GM12878 (cell line): ENCODE results near the gene KDM6B. TPM values are rescaled to one million over a fixed set of nuclear protein-coding genes. Genes with fewer than 3 reads are reported as not detected.

Experiments
- ASH2L ChIP-seq: fragments of 300-600, 200-600 bp; sonication (generic); IDR thresholded peaks from 2 replicates; pipeline ENCODE4 v1.6.1; 2017; ENCODE audit warnings: low read depth, mild to moderate bottlenecking, borderline replicate concordance
- ATF7 ChIP-seq: fragments of 450-650 bp; IDR thresholded peaks from 2 replicates; pipeline ENCODE4 v1.6.1; 2016; ENCODE audit warnings: low read depth, mild to moderate bottlenecking
- BCL11A ChIP-seq: IDR thresholded peaks from 2 replicates; pipeline ENCODE4 v1.6.1; 2011; ENCODE audit warnings: low read depth, low read length
- CHD2 ChIP-seq: IDR thresholded peaks from 2 replicates; pipeline ENCODE4 v1.6.1; 2011; ENCODE audit warnings: low read depth, low read length, improper control_type of control experiment, borderline replicate concordance
- EED ChIP-seq: sonication (generic); IDR thresholded peaks from 2 replicates; pipeline ENCODE4 v1.6.1; 2016; ENCODE audit warnings: antibody characterized with exemption, low read depth
- HCFC1 ChIP-seq: fragments of 150-350 bp; IDR thresholded peaks from 2 replicates; pipeline ENCODE4 v1.6.1; 2014; ENCODE audit warnings: low read length
- HDAC6 ChIP-seq: fragments of 200-600 bp; sonication (generic); IDR thresholded peaks from one replicate; pipeline ENCODE4 v1.8.0; 2017; ENCODE audit warnings: antibody characterized with exemption; ENCODE audit not compliant: unreplicated experiment
- MTA2 ChIP-seq: fragments of 450-650 bp; IDR thresholded peaks from 2 replicates; pipeline ENCODE4 v1.6.1; 2016; ENCODE audit warnings: low read depth, mild to moderate bottlenecking, moderate library complexity
- MTA3 ChIP-seq: IDR thresholded peaks from 2 replicates; pipeline ENCODE4 v1.6.1; 2012; ENCODE audit warnings: low read length, inconsistent platforms, borderline replicate concordance
- MYB ChIP-seq: fragments of 150-350 bp; IDR thresholded peaks from 2 replicates; pipeline ENCODE4 v1.6.1; 2014; ENCODE audit warnings: mild to moderate bottlenecking, low read depth, low read length, borderline replicate concordance
- MYC ChIP-seq: IDR thresholded peaks from 2 replicates; pipeline ENCODE4 v1.6.1; 2011; ENCODE audit warnings: mild to moderate bottlenecking, low read length, moderate library complexity, inconsistent platforms; ENCODE audit not compliant: insufficient read depth, insufficient replicate concordance, insufficient read length, severe bottlenecking
- NFXL1 ChIP-seq: fragments of 450-650 bp; IDR thresholded peaks from 2 replicates; pipeline ENCODE4 v1.6.1; 2017; ENCODE audit warnings: antibody characterized with exemption, mild to moderate bottlenecking, borderline replicate concordance
- NKRF ChIP-seq: fragments of 450-650 bp; conservative IDR thresholded peaks from 2 replicates; pipeline ENCODE4 v1.6.1; 2017; ENCODE audit warnings: mild to moderate bottlenecking, moderate library complexity
- POU2F2 ChIP-seq: IDR thresholded peaks from 3 replicates; pipeline ENCODE4 v1.6.1; 2011; ENCODE audit warnings: low read depth, mild to moderate bottlenecking, low read length, borderline replicate concordance
- RFX5 ChIP-seq: IDR thresholded peaks from 2 replicates; pipeline ENCODE4 v1.6.1; 2011; ENCODE audit warnings: low read depth, low read length, improper control_type of control experiment
- SMARCA5 ChIP-seq: fragments of 450-650 bp; IDR thresholded peaks from 2 replicates; pipeline ENCODE4 v1.6.1; 2017; ENCODE audit warnings: mild to moderate bottlenecking
- WRNIP1 ChIP-seq: IDR thresholded peaks from 2 replicates; pipeline ENCODE4 v1.6.1; 2011; ENCODE audit warnings: low read depth, low read length, improper control_type of control experiment, borderline replicate concordance
- ZNF207 ChIP-seq: fragments of 450-650 bp; IDR thresholded peaks from 2 replicates; pipeline ENCODE4 v1.6.1; 2014; ENCODE audit warnings: antibody characterized with exemption, mild to moderate bottlenecking, borderline replicate concordance
- ZNF384 ChIP-seq: IDR thresholded peaks from 2 replicates; pipeline ENCODE4 v1.6.1; 2012; ENCODE audit warnings: low read depth, mild to moderate bottlenecking, low read length, improper control_type of control experiment, borderline replicate concordance
- ZNF687 ChIP-seq: fragments of 450-650 bp; IDR thresholded peaks from 2 replicates; pipeline ENCODE4 v1.6.1; 2017; ENCODE audit warnings: mild to moderate bottlenecking, moderate library complexity
- polyA plus RNA-seq, 11 experiments: library from polyadenylated mRNA; depleted of rRNA in 4 of 11; unstranded in 6 of 11; stranded (reverse) in 5 of 11; fragments of >200 nt; fragmentation: Nextera tagmentation in 4 of 11; fragmentation: Illumina TruSeq in 1 of 11; extraction: Ambion mirVana in 4 of 11; extraction: Trizol in 1 of 11; gene quantifications; 1 replicate in 1 of 11; 2 replicates in 10 of 11; pipeline versions ENCODE4 v1.2.1 to v1.2.3, GENCODE V29; 2011 to 2016; ENCODE audit warnings: inconsistent platforms in 2 of 11, missing spikeins in 2 of 11, low read depth in 1 of 11
- total RNA-seq, 4 experiments: library from RNA; depleted of rRNA in 3 of 4; stranded (reverse); fragments of >200 nt in 3 of 4; fragmentation: Illumina TruSeq in 1 of 4; extraction: Trizol in 1 of 4; gene quantifications; 2 replicates each; pipeline versions ENCODE4 v1.2.1 to v1.2.3, GENCODE V29; 2013 to 2021
- TF ChIP-seq, protein P1 (sequence below): fragments of 450-650 bp; IDR thresholded peaks from 2 replicates; pipeline ENCODE4 v1.6.1; 2018; ENCODE audit warnings: mild to moderate bottlenecking, low read depth, moderate library complexity; ENCODE audit not compliant: partially characterized antibody

Gene KDM6B
- total and polyA plus RNA-seq, 10 of the 15 experiments (the other 5 are each of a cell fraction or from before 2014, with no cell fraction given), result 0.05 to 33.5 (median 2.3) TPM

- TF ChIP-seq ZNF687 (no peak), HCFC1 (no peak), NKRF (no peak), WRNIP1 (no peak), POU2F2 (peak; percentile 70; the same call in 1 of the 3 replicates), MYC (no peak), RFX5 (no peak), MTA3 (no peak), SMARCA5 (no peak), ASH2L (no peak), BCL11A (no peak), ZNF384 (peak; percentile 40; the same call in 1 of the 2 replicates), ATF7 (0 out of 2 replicates have a peak, but pooled peaks have one; percentile 9), EED (no peak), NFXL1 (no peak), MYB (no peak), MTA2 (no peak), ZNF207 (no peak), CHD2 (no peak), HDAC6 (no peak)
- TF ChIP-seq, protein P1, sequence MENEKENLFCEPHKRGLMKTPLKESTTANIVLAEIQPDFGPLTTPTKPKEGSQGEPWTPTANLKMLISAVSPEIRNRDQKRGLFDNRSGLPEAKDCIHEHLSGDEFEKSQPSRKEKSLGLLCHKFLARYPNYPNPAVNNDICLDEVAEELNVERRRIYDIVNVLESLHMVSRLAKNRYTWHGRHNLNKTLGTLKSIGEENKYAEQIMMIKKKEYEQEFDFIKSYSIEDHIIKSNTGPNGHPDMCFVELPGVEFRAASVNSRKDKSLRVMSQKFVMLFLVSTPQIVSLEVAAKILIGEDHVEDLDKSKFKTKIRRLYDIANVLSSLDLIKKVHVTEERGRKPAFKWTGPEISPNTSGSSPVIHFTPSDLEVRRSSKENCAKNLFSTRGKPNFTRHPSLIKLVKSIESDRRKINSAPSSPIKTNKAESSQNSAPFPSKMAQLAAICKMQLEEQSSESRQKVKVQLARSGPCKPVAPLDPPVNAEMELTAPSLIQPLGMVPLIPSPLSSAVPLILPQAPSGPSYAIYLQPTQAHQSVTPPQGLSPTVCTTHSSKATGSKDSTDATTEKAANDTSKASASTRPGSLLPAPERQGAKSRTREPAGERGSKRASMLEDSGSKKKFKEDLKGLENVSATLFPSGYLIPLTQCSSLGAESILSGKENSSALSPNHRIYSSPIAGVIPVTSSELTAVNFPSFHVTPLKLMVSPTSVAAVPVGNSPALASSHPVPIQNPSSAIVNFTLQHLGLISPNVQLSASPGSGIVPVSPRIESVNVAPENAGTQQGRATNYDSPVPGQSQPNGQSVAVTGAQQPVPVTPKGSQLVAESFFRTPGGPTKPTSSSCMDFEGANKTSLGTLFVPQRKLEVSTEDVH, result no peak
These were observed 3.5 kb downstream of the KDM6B start (continued) for GRCh38 chr17:7837408-7838088.
